NK-92 treated with Interleukin-12 subunit alpha and Interleukin-12 subunit beta, amount 100 ng/mL, for 24 hours (cell line): ENCODE data around the gene KCNK18.
A peak's percentile ranks its signal among the peaks of the same experiment; 100 is the strongest.
"Not testable (repeated sequence)": the region's sequence is repeated elsewhere in the genome, so short reads cannot be mapped to it uniquely, and the experiment has no call there.

Source experiments
- DNase-seq: peaks from one replicate; lab custom pipeline; 2025; lab: John Stamatoyannopoulos, UW

Gene KCNK18

DNA sequence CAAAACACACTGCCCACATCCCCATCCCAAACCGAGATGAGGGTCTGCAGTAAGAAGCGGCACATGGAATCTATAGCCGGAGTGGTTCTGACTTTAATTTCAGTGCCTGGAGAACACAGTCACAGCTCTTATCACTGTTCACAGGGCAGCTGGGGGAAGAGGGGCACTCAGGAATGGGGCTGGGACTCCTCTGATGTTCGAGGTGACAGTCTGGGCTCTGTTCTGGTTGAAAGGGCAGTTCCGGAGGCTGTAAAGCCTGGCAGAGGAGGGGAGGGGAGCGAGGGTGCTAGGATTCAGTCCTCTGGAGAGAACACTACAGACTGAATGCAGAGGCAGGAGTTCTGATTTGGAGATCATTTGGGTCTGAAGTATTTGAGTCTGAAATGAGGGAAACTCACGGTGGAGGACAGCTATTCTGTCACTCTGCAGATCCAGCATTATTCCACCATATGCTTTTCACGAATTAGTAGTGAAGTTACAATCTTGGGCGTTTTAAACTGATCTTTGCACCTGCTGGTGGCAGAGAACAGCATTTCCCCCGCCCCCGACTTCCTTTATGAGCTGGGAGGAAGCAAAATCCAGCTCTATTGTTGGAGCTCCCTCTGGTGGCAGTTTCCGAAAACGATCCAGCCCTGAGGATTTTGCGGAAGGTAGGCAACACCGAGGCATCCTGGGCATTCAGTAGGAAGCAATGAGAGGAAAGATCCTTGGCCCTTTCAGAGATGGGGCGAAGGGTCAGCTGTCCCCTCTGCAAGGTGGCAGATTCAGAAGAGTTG lies 22.7 kb upstream of the KCNK18 start:
- DNase-seq: peak; percentile 36

- no peak for DNase-seq
These were observed 21.9 kb upstream of the KCNK18 start for GRCh38 chr10:117175215-117175900.

DNA sequence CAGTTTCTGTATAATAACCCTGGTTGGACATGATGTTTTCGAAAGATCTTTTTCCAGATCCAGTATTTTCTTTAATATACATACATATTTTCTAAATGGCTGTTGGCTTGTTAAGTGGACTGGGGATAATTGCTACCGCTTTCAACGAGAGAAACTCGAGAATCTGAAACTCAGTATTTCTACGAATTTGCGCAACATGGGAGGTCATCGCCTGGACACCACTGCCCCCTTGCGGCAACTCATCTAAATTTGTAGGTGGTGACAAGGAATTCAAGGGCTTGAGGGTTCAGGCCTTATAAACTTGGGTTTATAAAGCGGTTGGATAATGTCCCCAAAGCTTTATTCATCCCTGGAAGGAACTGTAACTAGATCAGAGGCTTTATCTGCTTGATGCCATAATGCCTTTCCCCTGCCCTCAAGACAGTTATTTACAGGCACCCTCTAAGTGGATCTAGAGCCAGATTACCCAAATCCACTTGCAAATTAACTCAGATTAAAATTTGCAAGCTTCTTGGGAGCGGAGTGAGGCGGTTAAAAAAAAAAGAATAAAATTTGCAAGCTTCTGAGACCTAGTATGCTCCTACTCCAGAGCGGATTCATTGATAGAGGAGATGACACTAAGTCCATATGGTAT lies 21.3 kb upstream of the KCNK18 start:
- peak; percentile 20 for DNase-seq

- DNase-seq: no peak
These were observed 19.1 kb upstream of the KCNK18 start for GRCh38 chr10:117178190-117178589.

GRCh38 chr10:117184296-117184695 lies 13.0 kb upstream of the KCNK18 start:
- no peak for DNase-seq

DNA sequence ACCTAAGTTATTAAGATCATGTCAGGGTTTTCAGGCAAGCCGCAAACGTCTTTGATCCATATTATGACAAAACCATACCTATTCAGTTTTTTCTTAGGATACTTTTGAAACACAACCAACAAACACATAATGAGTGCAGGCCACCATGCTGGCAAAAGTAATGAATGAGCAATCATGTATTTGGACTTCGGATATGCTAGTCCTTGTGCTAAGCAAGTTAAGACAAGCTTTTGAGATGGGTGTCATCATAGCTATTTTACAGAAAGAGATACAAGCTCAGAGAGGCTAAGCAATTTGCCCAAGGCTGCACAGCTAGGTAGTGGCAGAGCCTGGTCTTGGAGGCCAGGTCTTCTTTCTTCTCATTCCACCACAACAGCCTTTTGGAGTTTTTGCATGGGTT lies 12.5 kb upstream of the KCNK18 start:
- DNase-seq: no peak

- not testable (repeated sequence) for DNase-seq
These were observed 11.5 kb upstream of the KCNK18 start for GRCh38 chr10:117185817-117186216.

GRCh38 chr10:117186832-117187615 lies 10.3 kb upstream of the KCNK18 start:
- no peak for DNase-seq

DNA sequence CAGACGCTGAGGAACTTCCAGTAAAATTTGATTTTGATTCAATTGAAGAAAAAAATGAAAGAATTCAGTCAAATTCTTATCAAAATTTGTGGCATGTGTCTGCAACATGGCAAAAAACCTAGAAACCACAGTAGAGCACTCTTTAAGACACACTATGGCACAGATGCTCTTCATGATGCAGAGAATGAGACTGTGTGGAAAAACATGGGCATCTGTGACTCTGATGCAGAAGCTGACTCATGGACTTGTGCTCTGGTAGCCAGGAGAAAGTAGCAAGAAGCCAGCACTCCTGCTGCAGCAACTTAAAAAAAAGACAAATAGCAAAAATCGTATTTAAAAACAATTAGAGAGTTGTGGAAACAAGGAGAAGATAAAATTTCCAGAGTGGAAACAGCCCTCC lies 8.9 kb upstream of the KCNK18 start:
- no peak for DNase-seq

GRCh38 chr10:117189557-117189956 lies 7.7 kb upstream of the KCNK18 start:
- DNase-seq: no peak

DNA sequence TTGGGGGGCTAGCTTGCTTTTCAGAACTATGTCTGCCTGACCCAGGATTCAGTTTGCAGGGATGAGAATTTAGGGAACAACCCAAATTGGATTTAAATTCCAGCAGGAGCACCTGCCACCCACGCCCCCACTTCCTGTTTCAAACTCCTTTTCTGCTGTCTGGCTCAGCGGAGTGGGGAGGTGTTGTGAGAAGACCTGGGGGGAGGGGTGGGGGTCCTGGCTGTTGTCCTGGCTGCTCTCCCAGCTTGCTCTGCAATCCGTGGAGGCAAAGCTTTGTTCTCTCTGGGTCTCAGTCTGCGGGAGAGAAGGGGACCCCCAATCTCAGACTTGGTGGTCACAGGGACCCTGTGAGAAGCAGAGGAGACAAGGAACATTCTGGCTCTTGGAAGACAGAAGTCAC lies 799 bp downstream of the KCNK18 start:
- DNase-seq: no peak

- no peak for DNase-seq
These were observed 4.5 kb downstream of the KCNK18 start for GRCh38 chr10:117201826-117202225.

DNA sequence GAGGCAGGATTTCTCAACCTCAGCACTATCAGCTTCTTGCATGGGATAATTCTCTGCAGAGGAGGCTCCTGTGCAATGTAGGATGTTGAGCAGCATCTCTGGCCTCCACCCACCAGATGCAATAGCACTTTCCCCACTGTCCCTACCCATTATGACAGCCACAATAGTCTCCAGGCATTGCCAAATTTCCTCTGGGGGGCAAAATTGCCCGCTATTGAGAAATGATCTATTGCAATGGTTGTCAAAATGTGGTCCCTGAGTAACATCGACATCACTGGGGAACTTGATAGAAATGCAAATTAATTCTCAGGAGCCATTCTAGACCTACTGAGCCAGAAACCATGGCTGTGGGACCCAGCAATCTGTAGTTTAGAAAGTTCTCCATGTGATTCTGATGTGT lies 7.0 kb downstream of the KCNK18 start:
- DNase-seq: peak; percentile 33

GRCh38 chr10:117212176-117212575 lies 14.9 kb downstream of the KCNK18 start:
- DNase-seq: no peak

DNA sequence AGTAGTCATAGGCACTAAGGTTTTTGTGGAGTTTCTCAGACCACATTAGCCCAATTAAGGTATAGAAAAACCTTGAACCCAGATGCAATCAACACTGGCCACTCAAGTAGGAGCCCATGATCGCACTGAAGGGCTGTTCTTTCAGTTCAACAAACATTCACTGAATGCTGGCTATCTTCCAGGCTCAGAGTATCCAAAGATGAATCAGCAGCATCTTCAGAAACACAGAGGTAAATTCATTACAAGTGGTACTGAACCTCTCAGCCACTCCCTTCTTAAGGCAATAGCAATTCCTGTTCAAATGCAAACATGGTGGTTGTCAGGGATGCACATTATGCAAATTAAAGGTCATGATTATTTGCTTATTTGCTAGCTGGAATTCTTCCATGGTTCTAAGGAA lies 17.1 kb downstream of the KCNK18 start:
- no peak for DNase-seq

GRCh38 chr10:117215079-117215478 lies 17.8 kb downstream of the KCNK18 start:
- DNase-seq: no peak

GRCh38 chr10:117216028-117216427 lies 18.7 kb downstream of the KCNK18 start:
- DNase-seq: no peak

DNA sequence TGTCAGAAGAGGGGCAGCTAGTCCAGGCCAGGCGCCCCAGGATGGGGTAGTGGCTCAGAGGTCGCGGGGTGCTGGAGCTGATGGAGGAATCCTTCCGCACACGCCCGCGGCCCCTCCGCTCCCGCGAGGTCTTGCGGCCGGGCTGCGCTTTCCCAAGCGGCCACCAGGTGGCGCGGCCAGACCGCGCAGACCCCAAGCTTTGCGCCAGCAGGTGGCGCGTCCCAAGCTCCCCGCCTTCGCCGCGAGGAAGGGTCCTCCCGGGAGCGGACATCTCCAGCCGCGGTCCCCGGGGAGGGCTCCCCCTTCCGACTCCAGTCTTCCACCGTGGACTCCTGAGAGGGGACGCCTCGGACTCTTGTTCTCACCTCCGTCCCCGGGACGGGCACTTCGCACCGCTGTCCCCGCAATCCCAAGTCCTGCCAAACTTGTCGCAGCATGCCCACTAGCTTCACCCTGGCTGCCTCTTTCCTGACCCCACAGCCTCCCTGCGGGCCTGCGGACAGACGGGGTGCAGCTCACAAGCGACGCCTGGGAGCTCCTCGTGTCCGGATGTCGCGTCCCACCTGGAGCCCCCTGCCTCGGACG lies 19.4 kb downstream of the KCNK18 start:
- DNase-seq: no peak

GRCh38 chr10:117217196-117217761 lies 20.0 kb downstream of the KCNK18 start:
- no peak for DNase-seq

DNA sequence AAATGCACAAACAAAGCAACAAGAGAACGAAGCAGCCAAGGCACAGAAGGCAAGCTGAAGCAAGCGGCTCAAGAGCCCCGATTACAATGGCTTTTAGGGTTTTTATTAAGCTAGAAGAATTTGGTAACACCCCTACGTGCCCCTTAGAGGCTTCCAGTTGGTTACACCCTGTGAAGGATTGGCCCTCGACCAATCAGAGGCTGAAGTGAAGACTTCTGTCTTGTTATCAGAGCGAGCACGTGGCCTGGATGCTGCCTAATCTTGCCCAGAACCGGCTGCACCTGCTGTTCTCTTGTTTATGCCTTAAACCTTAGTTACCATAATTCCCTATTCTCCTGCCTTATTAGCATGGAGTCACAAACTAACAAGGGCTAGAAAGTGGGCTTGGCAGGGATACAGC lies 21.4 kb downstream of the KCNK18 start:
- no peak for DNase-seq

GRCh38 chr10:117221156-117221711 lies 23.9 kb downstream of the KCNK18 start:
- no peak for DNase-seq
